Activated CD8-positive, alpha-beta memory T cell treated with anti-CD3 and anti-CD28 coated beads for 36 hours (primary cell): Measurements from ENCODE around the gene NFYC. TPM values are rescaled to one million over a fixed set of nuclear protein-coding genes. Genes with fewer than 3 reads are reported as not detected.
"Not testable (repeated sequence)": the region's sequence is repeated elsewhere in the genome, so short reads cannot be mapped to it uniquely, and the experiment has no call there.

ENCODE experiments used
- CTCF ChIA-PET: fragments of 350-600 bp; sonication (Branson Sonifier 250); formaldehyde crosslinking; loops from one replicate; lab custom pipeline; 2021; ENCODE audit warnings: antibody characterized with exemption; lab: Charles Lee
- POLR2A ChIA-PET: fragments of 350-600 bp; sonication (Branson Sonifier 250); formaldehyde crosslinking; loops from one replicate; lab custom pipeline; 2021; ENCODE audit warnings: antibody characterized with exemption; lab: Charles Lee
- total RNA-seq, 2 experiments: library from RNA; stranded (reverse); gene quantifications; one replicate each; pipeline ENCODE4 v1.2.3, GENCODE V29; 2021

The NFYC gene
- total RNA-seq, 2 experiments from 2014 or later, result 56.5 to 67.9 TPM

- POLR2A ChIA-PET, result no interaction called here
- CTCF ChIA-PET, result no interaction called here
These were observed 25.6 kb downstream of the NFYC start for GRCh38 chr1:40717065-40717464.

- POLR2A ChIA-PET, result no interaction called here
- CTCF ChIA-PET, result interaction anchor here (2.1 kb wide), 1 partner anchor 11 kb away, joined by 5 read pairs; no protein-coding TSS in a partner anchor
These were observed 26.5 kb downstream of the NFYC start for GRCh38 chr1:40717955-40718354.

- ChIA-PET CTCF (no interaction called here), POLR2A (no interaction called here)
These were observed 29.0 kb downstream of the NFYC start for GRCh38 chr1:40720493-40720892.

GRCh38 chr1:40722622-40723021, 31.1 kb downstream of the NFYC start:
- POLR2A ChIA-PET, result interaction anchor here (0.5 kb wide), 1 partner anchor 664 kb away, joined by 3 read pairs; no protein-coding TSS in a partner anchor
- CTCF ChIA-PET, result interaction anchor here (0.7 to 1.3 kb wide), 3 partner anchors 13 to 63 kb away, joined by 3 read pairs; no protein-coding TSS in a partner anchor

GRCh38 chr1:40723196-40723955, 31.9 kb downstream of the NFYC start:
- POLR2A ChIA-PET, result interaction anchor here (0.5 kb wide), 1 partner anchor 665 kb away, joined by 3 read pairs; no protein-coding TSS in a partner anchor
- CTCF ChIA-PET, result interaction anchor here (0.7 to 1.3 kb wide), 3 partner anchors 14 to 63 kb away, joined by 3 read pairs; no protein-coding TSS in a partner anchor

GRCh38 chr1:40727662-40728061, 36.2 kb downstream of the NFYC start:
- POLR2A ChIA-PET, result not testable (repeated sequence)
- CTCF ChIA-PET, result interaction anchor here (0.6 kb wide), 1 partner anchor 63 kb away, joined by 3 read pairs; no protein-coding TSS in a partner anchor

GRCh38 chr1:40729316-40729862, 37.9 kb downstream of the NFYC start:
- ChIA-PET POLR2A (interaction anchor here (0.6 kb wide), 1 partner anchor 227 kb away, joined by 6 read pairs; no protein-coding TSS in a partner anchor), CTCF (interaction anchor here (0.7 to 1.8 kb wide), 2 partner anchors 11 to 34 kb away, joined by 3 to 5 read pairs; no protein-coding TSS in a partner anchor)

GRCh38 chr1:40732756-40733301, 41.3 kb downstream of the NFYC start:
- ChIA-PET POLR2A (interaction anchor here (1.4 kb wide), 1 partner anchor 41 kb away, joined by 4 read pairs; no protein-coding TSS in a partner anchor), CTCF (interaction anchor here (0.6 to 1.8 kb wide), 4 partner anchors 11 to 200 kb away, joined by 3 to 6 read pairs (median 3); partner anchors contain the start of gene NFYC)

- ChIA-PET CTCF (no interaction called here), POLR2A (no interaction called here)
These were observed 43.6 kb downstream of the NFYC start for GRCh38 chr1:40734882-40735628.

- POLR2A ChIA-PET, result no interaction called here
- CTCF ChIA-PET, result no interaction called here
These were observed 44.6 kb downstream of the NFYC start for GRCh38 chr1:40736085-40736531.

- POLR2A ChIA-PET, result no interaction called here
- CTCF ChIA-PET, result no interaction called here
These were observed 47.3 kb downstream of the NFYC start for GRCh38 chr1:40738831-40739230.

GRCh38 chr1:40739455-40740008, 48.0 kb downstream of the NFYC start:
- ChIA-PET CTCF (no interaction called here), POLR2A (no interaction called here)

- ChIA-PET CTCF (no interaction called here), POLR2A (no interaction called here)
These were observed 48.8 kb downstream of the NFYC start for GRCh38 chr1:40740039-40740996.

- ChIA-PET CTCF (no interaction called here), POLR2A (no interaction called here)
These were observed 49.7 kb downstream of the NFYC start for GRCh38 chr1:40740997-40741736.

- CTCF ChIA-PET, result no interaction called here
- POLR2A ChIA-PET, result interaction anchor here (0.6 kb wide), 1 partner anchor 53 kb away, joined by 3 read pairs; no protein-coding TSS in a partner anchor
These were observed 51.0 kb downstream of the NFYC start for GRCh38 chr1:40742363-40743061.

- ChIA-PET CTCF (interaction anchor here (1.1 kb wide), 1 partner anchor 11 kb away, joined by 3 read pairs; no protein-coding TSS in a partner anchor), POLR2A (no interaction called here)
These were observed 51.9 kb downstream of the NFYC start for GRCh38 chr1:40743452-40743851.
